ENCODE data around the gene PLB1.

Gene PLB1

DNA sequence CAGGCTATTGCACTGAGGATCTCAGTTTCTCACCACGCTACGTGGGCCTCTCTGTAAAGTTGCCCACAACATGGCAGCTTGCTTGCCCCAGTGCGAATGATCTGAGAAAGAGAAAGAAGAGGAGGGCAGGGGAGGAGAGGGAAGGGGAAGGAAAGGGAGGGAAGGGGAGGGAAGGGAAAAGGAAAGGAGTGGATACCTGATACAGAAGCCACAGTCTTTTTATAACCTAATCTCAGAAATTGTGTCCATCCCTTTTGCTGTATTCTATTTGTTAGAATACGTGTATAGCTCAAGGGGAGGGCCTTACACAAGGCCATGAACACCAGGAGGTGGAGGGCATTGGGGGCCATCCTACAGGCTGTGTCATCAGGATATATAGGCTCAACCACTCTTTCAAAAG lies 177.5 kb downstream of the PLB1 start:
- TF ChIP-seq MYC (IDR thresholded peaks at IDR 0.05; ENCODE audit: low read depth, low read length) (no peak), POLR2A (IDR thresholded peaks at IDR 0.05; ENCODE audit: extremely low read depth, insufficient read length) (no peak)
- TF ChIP-seq, protein P1, sequence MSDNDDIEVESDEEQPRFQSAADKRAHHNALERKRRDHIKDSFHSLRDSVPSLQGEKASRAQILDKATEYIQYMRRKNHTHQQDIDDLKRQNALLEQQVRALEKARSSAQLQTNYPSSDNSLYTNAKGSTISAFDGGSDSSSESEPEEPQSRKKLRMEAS (IDR thresholded peaks at IDR 0.05; ENCODE audit: low read depth, low read length): no peak
- TF ChIP-seq, protein P2, sequence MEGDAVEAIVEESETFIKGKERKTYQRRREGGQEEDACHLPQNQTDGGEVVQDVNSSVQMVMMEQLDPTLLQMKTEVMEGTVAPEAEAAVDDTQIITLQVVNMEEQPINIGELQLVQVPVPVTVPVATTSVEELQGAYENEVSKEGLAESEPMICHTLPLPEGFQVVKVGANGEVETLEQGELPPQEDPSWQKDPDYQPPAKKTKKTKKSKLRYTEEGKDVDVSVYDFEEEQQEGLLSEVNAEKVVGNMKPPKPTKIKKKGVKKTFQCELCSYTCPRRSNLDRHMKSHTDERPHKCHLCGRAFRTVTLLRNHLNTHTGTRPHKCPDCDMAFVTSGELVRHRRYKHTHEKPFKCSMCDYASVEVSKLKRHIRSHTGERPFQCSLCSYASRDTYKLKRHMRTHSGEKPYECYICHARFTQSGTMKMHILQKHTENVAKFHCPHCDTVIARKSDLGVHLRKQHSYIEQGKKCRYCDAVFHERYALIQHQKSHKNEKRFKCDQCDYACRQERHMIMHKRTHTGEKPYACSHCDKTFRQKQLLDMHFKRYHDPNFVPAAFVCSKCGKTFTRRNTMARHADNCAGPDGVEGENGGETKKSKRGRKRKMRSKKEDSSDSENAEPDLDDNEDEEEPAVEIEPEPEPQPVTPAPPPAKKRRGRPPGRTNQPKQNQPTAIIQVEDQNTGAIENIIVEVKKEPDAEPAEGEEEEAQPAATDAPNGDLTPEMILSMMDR (IDR thresholded peaks at IDR 0.05; ENCODE audit: low read depth, low read length): no peak
- no peak for DNase-seq (ENCODE audit: low read depth)
- H3K4me3 ChIP-seq (ENCODE audit: low read depth, low read length): no peak overlapping the region

GRCh38 chr2:28674062-28674712 lies 178.3 kb downstream of the PLB1 start:
- DNase-seq (ENCODE audit: low read depth): no peak
- TF ChIP-seq, protein P2 (IDR thresholded peaks at IDR 0.05; ENCODE audit: low read depth, low read length): no peak
- TF ChIP-seq, protein P1 (IDR thresholded peaks at IDR 0.05; ENCODE audit: low read depth, low read length): no peak
- TF ChIP-seq MYC (IDR thresholded peaks at IDR 0.05; ENCODE audit: low read depth, low read length): no peak
- no peak for TF ChIP-seq POLR2A (IDR thresholded peaks at IDR 0.05; ENCODE audit: extremely low read depth, insufficient read length)
- H3K4me3 ChIP-seq (ENCODE audit: low read depth, low read length): no peak overlapping the region

- TF ChIP-seq, protein P1 (IDR thresholded peaks at IDR 0.05; ENCODE audit: low read depth, low read length): no peak
- no peak for TF ChIP-seq MYC (IDR thresholded peaks at IDR 0.05; ENCODE audit: low read depth, low read length)
- no peak for TF ChIP-seq POLR2A (IDR thresholded peaks at IDR 0.05; ENCODE audit: extremely low read depth, insufficient read length)
- TF ChIP-seq, protein P2 (IDR thresholded peaks at IDR 0.05; ENCODE audit: low read depth, low read length): no peak
- DNase-seq (ENCODE audit: low read depth): no peak
- no peak overlapping the region for H3K4me3 ChIP-seq (ENCODE audit: low read depth, low read length)
Observed at GRCh38 chr2:28674713-28675068, 178.8 kb downstream of the PLB1 start.

DNA sequence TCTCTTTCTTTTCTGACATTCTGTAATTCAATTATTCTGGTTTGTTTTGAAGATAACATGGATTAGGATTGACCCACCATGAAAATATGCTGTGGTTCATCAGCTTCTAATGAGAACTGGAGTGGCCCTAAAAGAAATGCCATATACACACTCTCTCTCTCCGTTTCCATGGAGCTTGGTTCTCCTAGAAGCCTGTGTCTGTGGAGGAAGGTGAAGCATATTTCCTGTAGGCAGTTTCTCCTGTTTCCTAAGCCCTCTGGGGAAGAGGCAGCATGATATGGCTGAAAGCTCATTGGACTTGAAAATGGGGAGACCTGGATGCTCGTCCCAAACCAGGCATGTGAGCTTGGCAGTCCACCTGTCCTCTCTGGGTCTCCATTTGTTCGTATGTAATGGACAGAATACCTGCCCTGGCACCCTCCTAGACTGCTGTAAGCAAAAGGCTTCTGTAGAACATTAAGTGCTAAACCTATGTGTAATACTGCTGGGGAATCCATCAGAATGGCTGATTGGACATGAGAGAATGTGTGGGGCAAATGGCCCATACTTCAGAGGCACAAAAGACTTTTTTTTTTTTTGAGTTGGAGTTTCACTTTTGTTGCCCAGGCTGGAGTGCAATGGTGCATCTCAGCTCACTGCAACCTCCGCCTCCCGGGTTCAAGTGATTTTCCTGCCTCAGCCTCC lies 180.4 kb downstream of the PLB1 start:
- H3K4me3 ChIP-seq (ENCODE audit: low read depth, low read length): no peak overlapping the region
- no peak for DNase-seq (ENCODE audit: low read depth)
- TF ChIP-seq, protein P1 (IDR thresholded peaks at IDR 0.05; ENCODE audit: low read depth, low read length): no peak
- no peak for TF ChIP-seq POLR2A (IDR thresholded peaks at IDR 0.05; ENCODE audit: extremely low read depth, insufficient read length)
- TF ChIP-seq, protein P2 (IDR thresholded peaks at IDR 0.05; ENCODE audit: low read depth, low read length): no peak
- no peak for TF ChIP-seq MYC (IDR thresholded peaks at IDR 0.05; ENCODE audit: low read depth, low read length)

- no peak for DNase-seq (ENCODE audit: low read depth)
- TF ChIP-seq MYC (IDR thresholded peaks at IDR 0.05; ENCODE audit: low read depth, low read length): no peak
- TF ChIP-seq, protein P2 (IDR thresholded peaks at IDR 0.05; ENCODE audit: low read depth, low read length): no peak
- H3K4me3 ChIP-seq (ENCODE audit: low read depth, low read length): no peak overlapping the region
Observed at GRCh38 chr2:28678175-28678855, 182.5 kb downstream of the PLB1 start.
